SH-SY5Y (cell line): ENCODE results near the gene GBP7.

Experiments used
- GATA2 ChIP-seq: IDR thresholded peaks from 2 replicates; pipeline ENCODE4 v1.6.1; 2011; ENCODE audit warnings: mild to moderate bottlenecking, low read depth, low read length
- GATA3 ChIP-seq: IDR thresholded peaks from 2 replicates; pipeline ENCODE4 v1.6.1; 2011; ENCODE audit warnings: low read depth, mild to moderate bottlenecking, low read length, moderate library complexity

- TF ChIP-seq GATA3 (no peak), GATA2 (no peak)
These were observed 88.6 kb downstream of the GBP7 start for GRCh38 chr1:89087241-89087640.
